ENCODE results near the gene TBX2. TPM values are rescaled to one million over a fixed set of nuclear protein-coding genes. Genes with fewer than 3 reads are reported as not detected.
"Not testable (repeated sequence)": the region's sequence is repeated elsewhere in the genome, so short reads cannot be mapped to it uniquely, and the experiment has no call there.

The TBX2 gene
- polyA plus RNA-seq, 6 donors from 2014 or later: not detected

- no peak overlapping the region for H3K27ac Mint-ChIP-seq
- peaks cover 19 to 65% (median 37%) of the 10 kb centered on the region in 7 donors for H3K9me3 Mint-ChIP-seq
- peaks cover 60 to 81% (median 76%) of the 10 kb centered on the region in 3 donors for H3K27me3 Mint-ChIP-seq
- H3K4me3 Mint-ChIP-seq: no peak overlapping the region
- no peaks in the 10 kb centered on the region for H3K4me1 Mint-ChIP-seq
- no peak for DNase-seq
- H3K36me3 Mint-ChIP-seq: peaks cover 7 to 51% of the 10 kb centered on the region in 2 donors
- ATAC-seq (ENCODE audit: low read depth in 2 of 2): no peak
Observed at GRCh38 chr17:61436995-61437704, 37.5 kb downstream of the TBX2 start.

GRCh38 chr17:61440697-61441096, 41.1 kb downstream of the TBX2 start:
- Mint-ChIP-seq H3K36me3 (peaks cover 7 to 35% of the 10 kb centered on the region in 2 donors), H3K9me3 (peaks cover 16 to 50% (median 25%) of the 10 kb centered on the region in 7 donors), H3K27me3 (peaks cover 55 to 82% (median 79%) of the 10 kb centered on the region in 3 donors), H3K4me3 (no peak overlapping the region), H3K27ac (no peak overlapping the region), H3K4me1 (no peaks in the 10 kb centered on the region)
- DNase-seq (no peak), ATAC-seq (ENCODE audit: low read depth in 2 of 2) (no peak)

DNA sequence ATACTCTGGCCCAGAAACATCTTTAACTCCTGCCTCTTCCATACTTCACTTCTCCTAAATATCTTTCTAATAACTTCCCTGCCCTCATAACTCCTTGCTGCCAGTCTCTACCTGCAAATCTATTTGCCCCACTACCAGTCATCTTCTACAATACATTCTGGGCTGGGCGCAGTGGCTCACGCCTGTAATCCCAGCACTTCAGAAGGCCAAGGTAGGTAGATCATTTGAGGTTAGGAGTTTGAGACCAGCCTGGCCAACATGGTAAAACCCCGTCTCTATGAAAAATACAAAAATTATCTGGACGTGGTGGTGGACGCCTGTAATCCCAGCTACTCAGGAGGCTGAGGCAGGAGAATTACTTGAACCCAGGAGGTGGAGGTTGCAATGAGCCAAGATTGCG, 41.9 kb downstream of the TBX2 start:
- Mint-ChIP-seq H3K27me3 (peaks cover 56 to 87% (median 79%) of the 10 kb centered on the region in 3 donors), H3K36me3 (peaks cover 7 to 35% of the 10 kb centered on the region in 2 donors), H3K9me3 (peaks cover 10 to 42% (median 19%) of the 10 kb centered on the region in 7 donors)
- not testable (repeated sequence) for ATAC-seq (ENCODE audit: low read depth in 2 of 2); H3K4me3 Mint-ChIP-seq; H3K27ac Mint-ChIP-seq; DNase-seq; H3K4me1 Mint-ChIP-seq

DNA sequence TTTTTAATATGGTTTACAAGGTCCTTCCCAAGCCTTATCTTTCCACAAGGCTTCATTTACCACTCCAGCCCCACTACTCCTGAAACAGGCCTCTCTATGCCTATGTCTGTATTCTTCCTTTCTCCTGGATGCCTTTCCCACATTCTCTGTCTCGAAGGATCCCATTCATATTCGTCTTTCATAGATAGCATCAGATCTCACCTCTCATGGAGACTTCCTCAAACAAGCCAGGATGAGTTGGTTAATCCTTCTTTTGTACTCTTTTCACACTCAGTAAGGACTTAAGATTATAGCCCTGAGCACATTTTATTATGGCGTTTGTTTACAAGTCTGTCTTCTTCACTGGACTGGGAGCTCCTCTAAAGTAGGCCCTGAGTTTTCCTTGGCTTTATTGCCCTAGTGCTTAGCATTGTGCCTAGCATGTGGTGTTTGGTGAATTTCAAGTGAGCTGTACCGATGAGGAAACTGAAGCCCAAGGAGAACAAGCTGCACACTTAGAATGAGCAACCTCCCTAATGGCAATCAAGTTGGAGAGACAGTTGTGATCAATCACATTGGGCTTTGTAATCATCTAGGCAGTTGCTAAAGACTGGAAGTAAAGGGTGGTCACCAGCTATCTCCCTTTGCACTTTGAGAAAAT, 42.6 kb downstream of the TBX2 start:
- Mint-ChIP-seq H3K36me3 (peaks cover 3 to 29% of the 10 kb centered on the region in 2 donors), H3K9me3 (peaks cover 7 to 34% (median 15%) of the 10 kb centered on the region in 7 donors), H3K27me3 (peaks cover 57 to 88% (median 80%) of the 10 kb centered on the region in 3 donors), H3K4me3 (no peak overlapping the region), H3K4me1 (no peaks in the 10 kb centered on the region), H3K27ac (no peak overlapping the region)
- DNase-seq (no peak), ATAC-seq (ENCODE audit: low read depth in 2 of 2) (no peak)

DNA sequence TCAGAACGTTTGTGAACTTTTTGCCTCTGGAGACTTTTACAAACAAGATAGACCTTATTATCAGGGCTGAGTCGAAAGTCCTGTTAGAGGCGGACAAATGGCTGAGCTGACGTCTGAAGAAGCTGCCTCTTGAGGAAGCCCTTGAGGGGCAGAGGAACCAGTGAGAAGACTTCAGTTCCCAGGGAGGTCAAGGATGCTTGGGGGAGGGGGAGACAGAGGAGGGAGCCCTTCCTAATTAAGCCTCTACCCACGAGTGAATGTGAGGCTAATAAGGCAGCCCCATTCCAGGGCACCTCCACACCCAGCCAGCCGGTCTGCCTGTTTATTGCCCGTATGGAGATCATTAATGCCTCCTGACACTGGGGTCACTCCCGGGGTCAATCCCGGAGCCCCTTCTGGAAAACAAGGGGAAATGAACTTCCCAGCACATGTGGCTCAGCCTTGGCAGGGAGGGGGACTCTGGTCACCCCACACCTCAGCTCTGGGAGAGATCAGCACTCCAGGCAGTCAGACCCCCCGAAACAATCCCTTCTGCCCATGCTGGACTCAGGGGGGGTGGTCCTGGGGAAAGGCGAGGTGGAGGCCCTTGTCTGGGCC, 43.3 kb downstream of the TBX2 start:
- DNase-seq (no peak), ATAC-seq (ENCODE audit: low read depth in 2 of 2) (no peak)
- H3K27me3 Mint-ChIP-seq: peaks cover 61 to 88% (median 80%) of the 10 kb centered on the region in 3 donors
- no peak overlapping the region for H3K4me3 Mint-ChIP-seq
- H3K36me3 Mint-ChIP-seq: peaks cover 0 to 23% of the 10 kb centered on the region in 2 donors
- H3K9me3 Mint-ChIP-seq: peaks cover 3 to 27% (median 12%) of the 10 kb centered on the region in 7 donors
- no peak overlapping the region for H3K27ac Mint-ChIP-seq
- no peaks in the 10 kb centered on the region for H3K4me1 Mint-ChIP-seq

DNA sequence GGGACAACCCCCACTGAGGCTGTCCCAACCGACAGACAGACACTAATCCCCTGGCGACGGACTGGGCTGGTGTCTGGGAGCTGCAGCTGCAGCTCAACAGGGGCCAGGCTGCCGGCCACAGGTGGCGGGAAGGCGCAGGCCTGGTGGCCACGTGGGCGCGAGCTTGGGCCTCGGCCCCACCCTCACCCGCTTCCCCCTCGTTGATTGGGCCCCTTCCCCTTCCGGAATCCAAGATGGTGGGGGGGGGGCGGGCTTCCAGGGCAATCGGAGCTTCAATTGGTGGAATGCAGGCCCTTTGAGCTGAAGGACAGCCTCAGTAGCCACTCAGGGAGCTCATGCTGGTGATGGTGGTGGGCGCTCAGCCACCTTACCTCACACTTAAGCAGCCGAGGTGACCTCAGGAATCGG, 43.8 kb downstream of the TBX2 start:
- Mint-ChIP-seq H3K36me3 (peaks cover 0 to 23% of the 10 kb centered on the region in 2 donors), H3K4me3 (no peak overlapping the region), H3K27ac (no peak overlapping the region), H3K4me1 (no peaks in the 10 kb centered on the region), H3K27me3 (peaks cover 64 to 89% (median 84%) of the 10 kb centered on the region in 3 donors), H3K9me3 (peaks cover 3 to 24% (median 10%) of the 10 kb centered on the region in 7 donors)
- DNase-seq: no peak
- ATAC-seq (ENCODE audit: low read depth in 2 of 2): no peak

- Mint-ChIP-seq H3K36me3 (peaks cover 0 to 19% of the 10 kb centered on the region in 2 donors), H3K27ac (no peak overlapping the region), H3K4me3 (no peak overlapping the region), H3K27me3 (peaks cover 65 to 85% (median 84%) of the 10 kb centered on the region in 3 donors), H3K4me1 (no peaks in the 10 kb centered on the region), H3K9me3 (peaks cover 2 to 21% (median 6%) of the 10 kb centered on the region in 7 donors)
- no peak for ATAC-seq (ENCODE audit: low read depth in 2 of 2)
- DNase-seq: no peak
Observed at GRCh38 chr17:61444075-61444474, 44.4 kb downstream of the TBX2 start.

DNA sequence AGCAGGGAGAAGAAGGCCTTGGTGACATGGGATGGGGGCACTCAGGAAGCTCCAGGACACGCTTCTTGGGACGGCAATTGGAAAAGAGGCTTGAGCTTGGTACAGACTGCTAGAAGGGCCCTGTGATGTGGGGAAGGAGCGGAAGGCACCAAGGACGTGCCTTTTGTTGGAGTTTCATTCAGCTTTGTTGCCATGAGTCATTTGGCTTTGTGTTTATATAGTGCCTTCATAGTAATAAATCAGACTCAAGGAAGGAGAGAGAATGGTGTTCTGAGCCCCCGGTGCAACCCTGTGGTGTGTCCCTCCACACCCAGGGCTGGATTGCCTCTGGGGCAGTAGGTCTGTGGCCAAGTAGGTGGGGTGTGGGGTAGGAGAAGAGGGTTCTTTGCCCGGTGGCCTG, 45.2 kb downstream of the TBX2 start:
- Mint-ChIP-seq H3K27me3 (peaks cover 67 to 84% (median 80%) of the 10 kb centered on the region in 3 donors), H3K27ac (peak overlapping the region in 2 of 6 donors; percentile 33 to 62), H3K4me3 (no peak overlapping the region), H3K9me3 (peaks cover 0 to 14% (median 5%) of the 10 kb centered on the region in 7 donors), H3K36me3 (peaks cover 0 to 11% of the 10 kb centered on the region in 2 donors), H3K4me1 (no peaks in the 10 kb centered on the region)
- DNase-seq (no peak), ATAC-seq (ENCODE audit: low read depth in 2 of 2) (no peak)

DNA sequence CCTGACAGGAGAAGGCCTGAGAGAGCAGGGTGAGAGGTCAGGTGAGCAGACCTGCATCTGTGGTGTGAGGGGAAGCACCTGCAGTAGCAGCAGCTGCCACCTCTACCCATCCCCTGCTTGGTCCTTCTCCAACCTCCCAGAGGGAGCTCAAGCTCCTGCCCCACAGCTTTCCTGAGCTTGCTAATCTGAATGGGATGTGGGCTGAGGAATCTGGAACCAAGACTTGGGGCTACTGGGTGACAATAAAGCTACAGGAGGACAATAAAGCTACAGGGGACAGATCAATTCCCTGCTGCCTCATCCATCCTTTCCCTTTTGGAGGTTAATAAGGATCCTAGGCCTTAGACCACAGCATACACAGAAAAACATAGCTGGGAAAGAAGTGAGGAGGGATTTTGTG, 47.7 kb downstream of the TBX2 start:
- Mint-ChIP-seq H3K4me3 (no peak overlapping the region), H3K4me1 (peaks cover 0 to 6% (median 6%) of the 10 kb centered on the region in 3 donors), H3K27ac (no peak overlapping the region), H3K9me3 (no peaks in the 10 kb centered on the region), H3K27me3 (peaks cover 62 to 79% (median 70%) of the 10 kb centered on the region in 3 donors), H3K36me3 (no peaks in the 10 kb centered on the region)
- ATAC-seq (ENCODE audit: low read depth in 2 of 2): no peak
- DNase-seq: no peak

GRCh38 chr17:61448042-61448441, 48.4 kb downstream of the TBX2 start:
- Mint-ChIP-seq H3K27ac (no peak overlapping the region), H3K9me3 (no peaks in the 10 kb centered on the region), H3K27me3 (peaks cover 62 to 79% (median 68%) of the 10 kb centered on the region in 3 donors), H3K4me1 (peaks cover 0 to 13% (median 11%) of the 10 kb centered on the region in 3 donors), H3K4me3 (no peak overlapping the region), H3K36me3 (no peaks in the 10 kb centered on the region)
- DNase-seq (no peak), ATAC-seq (ENCODE audit: low read depth in 2 of 2) (no peak)

GRCh38 chr17:61449140-61449539, 49.5 kb downstream of the TBX2 start:
- DNase-seq; H3K4me3 Mint-ChIP-seq; H3K36me3 Mint-ChIP-seq; H3K27ac Mint-ChIP-seq; ATAC-seq (ENCODE audit: low read depth in 2 of 2); H3K9me3 Mint-ChIP-seq: not testable (repeated sequence)
- peaks cover 73 to 85% (median 75%) of the 10 kb centered on the region in 3 donors for H3K27me3 Mint-ChIP-seq
- peaks cover 2 to 19% (median 17%) of the 10 kb centered on the region in 3 donors for H3K4me1 Mint-ChIP-seq

DNA sequence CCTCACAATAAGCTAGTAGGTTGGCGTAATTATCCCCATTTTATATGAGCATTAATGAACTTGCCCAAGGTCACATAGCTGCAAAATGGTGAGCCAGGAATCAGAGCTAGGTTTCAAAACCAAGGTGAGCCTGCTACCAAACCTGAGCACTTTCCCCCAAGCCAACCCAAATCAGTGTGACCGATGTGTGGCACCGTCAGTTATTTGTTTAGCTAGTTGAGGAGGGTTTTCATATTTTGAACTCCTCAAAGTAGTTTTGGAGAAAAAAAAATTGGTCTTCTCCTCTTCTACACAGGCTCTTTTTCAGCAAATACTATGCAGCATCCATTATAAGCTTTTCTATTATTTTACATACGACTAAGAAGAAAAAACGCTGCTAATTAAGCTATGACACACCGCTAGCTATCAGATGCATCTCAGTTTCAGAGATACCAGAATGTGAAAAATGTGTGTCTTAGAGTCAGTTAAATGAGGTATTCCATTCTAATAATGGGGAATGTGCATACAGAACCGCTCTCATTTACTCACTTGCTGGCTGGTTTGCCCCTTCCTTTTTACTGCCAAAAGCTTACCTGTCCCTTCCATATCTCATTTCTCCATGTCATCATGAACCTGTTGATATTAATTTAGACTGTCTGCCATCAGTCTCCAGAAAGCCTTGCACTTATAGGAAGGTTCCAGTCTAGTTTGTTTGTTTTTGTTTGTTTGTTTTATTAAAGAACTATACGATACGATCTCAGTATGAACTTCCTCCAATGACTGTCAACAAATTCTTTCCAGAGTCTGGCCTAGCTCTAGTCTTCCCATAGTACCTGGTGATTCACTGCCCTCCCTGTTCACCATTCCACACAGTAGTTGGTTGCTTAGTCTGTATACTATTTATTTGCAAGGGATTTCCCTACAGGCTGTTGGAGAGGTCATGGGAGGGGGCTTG, 50.3 kb downstream of the TBX2 start:
- Mint-ChIP-seq H3K36me3 (no peaks in the 10 kb centered on the region), H3K4me3 (no peak overlapping the region), H3K27me3 (peaks cover 70 to 85% (median 74%) of the 10 kb centered on the region in 3 donors), H3K27ac (no peak overlapping the region), H3K4me1 (peaks cover 6 to 24% (median 21%) of the 10 kb centered on the region in 3 donors), H3K9me3 (peaks cover 0 to 5% (median 2%) of the 10 kb centered on the region in 7 donors)
- no peak for DNase-seq
- no peak for ATAC-seq (ENCODE audit: low read depth in 2 of 2)
